ENCODE measurements around the gene OOSP4A.

The OOSP4A gene

DNA sequence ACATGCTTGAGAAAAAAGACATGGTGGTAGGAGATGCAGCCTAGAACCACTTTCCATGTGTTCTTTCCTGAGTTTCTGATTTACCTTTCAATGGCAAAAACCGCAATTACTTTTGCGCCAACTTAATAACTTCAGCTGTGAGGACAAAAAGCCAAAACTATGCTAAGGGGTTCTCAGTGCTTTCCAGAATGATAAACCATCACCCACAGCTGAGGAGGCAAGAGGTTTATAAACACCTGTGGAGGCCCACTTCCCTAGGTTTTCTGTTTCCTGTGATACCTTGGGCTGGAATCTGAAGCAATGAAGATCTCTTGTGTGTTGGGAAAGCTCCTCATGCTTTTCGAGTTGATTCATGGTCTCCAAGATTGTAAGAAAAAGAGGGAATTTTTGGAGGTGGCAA, at the start of gene OOSP4A:
Gene OOSP4A, plus strand, starts transcription at position 301 of the 400 bp plus-strand sequence. Its CDS starts 0 bp downstream, at position 301.
- no peak within 1 kb of the TSS for H3K4me3 ChIP-seq (replicated peaks; ENCODE audit: low read depth, low read length)
- TF ChIP-seq, protein P1, sequence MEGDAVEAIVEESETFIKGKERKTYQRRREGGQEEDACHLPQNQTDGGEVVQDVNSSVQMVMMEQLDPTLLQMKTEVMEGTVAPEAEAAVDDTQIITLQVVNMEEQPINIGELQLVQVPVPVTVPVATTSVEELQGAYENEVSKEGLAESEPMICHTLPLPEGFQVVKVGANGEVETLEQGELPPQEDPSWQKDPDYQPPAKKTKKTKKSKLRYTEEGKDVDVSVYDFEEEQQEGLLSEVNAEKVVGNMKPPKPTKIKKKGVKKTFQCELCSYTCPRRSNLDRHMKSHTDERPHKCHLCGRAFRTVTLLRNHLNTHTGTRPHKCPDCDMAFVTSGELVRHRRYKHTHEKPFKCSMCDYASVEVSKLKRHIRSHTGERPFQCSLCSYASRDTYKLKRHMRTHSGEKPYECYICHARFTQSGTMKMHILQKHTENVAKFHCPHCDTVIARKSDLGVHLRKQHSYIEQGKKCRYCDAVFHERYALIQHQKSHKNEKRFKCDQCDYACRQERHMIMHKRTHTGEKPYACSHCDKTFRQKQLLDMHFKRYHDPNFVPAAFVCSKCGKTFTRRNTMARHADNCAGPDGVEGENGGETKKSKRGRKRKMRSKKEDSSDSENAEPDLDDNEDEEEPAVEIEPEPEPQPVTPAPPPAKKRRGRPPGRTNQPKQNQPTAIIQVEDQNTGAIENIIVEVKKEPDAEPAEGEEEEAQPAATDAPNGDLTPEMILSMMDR (IDR thresholded peaks at IDR 0.05; ENCODE audit: low read length, missing control alignments): no peak
- DNase-seq (ENCODE audit: low read depth): no peak

DNA sequence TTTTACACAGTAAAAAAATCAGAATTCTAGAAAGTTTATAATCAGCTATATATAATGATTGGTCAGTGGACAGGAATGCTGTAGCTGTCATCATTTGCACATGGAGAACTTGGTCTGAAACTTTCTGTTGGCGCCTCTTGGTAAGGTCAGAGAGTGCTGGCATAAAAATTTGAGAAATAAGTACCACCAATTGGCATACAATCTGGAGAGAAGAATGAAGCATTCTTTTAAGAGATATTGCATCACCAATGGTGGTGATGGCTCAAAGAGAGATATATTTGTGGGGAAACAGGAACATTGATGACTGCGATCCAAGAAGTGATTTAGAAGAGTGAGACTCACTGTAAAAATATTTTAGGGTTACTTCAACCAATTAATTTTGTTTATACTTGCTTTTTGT, 45.4 kb upstream of the OOSP4A start:
- peak; percentile 62 for DNase-seq (ENCODE audit: low read depth)
- TF ChIP-seq, protein P1 (IDR thresholded peaks at IDR 0.05; ENCODE audit: low read length, missing control alignments): no peak
- no peak overlapping the region for H3K4me3 ChIP-seq (replicated peaks; ENCODE audit: low read depth, low read length)

DNA sequence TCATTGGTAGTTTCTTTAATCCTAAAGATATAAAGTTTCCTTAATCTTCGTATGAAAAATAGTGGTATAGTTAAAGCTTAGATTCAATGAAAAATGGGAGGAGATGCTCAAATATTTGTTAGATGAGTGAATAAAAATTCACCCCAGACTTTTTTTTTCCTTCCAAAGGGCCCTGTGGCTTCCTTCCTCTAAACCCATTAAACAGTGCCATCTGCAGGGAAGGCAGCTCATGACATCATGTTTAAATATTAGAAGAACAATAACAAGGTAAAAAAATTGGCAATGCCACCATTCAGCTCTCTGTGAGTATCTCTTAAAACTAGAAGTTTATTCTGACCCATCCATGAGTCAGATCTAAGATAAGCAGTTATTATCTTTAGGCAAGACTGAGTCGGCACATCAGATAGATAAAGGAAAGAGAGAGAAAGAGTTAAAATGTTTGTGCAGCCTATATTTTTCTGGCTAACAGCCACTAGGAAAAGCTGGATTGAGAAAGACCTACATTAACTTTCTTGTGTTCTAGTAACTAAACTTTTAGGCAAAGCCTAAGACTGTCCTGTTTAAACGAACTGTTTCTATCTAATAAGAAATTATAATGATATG, 44.7 kb upstream of the OOSP4A start:
- TF ChIP-seq, protein P1 (IDR thresholded peaks at IDR 0.05; ENCODE audit: low read length, missing control alignments): peak; percentile 59
- peak; percentile 75 for DNase-seq (ENCODE audit: low read depth)
- H3K4me3 ChIP-seq (replicated peaks; ENCODE audit: low read depth, low read length): no peak overlapping the region

DNA sequence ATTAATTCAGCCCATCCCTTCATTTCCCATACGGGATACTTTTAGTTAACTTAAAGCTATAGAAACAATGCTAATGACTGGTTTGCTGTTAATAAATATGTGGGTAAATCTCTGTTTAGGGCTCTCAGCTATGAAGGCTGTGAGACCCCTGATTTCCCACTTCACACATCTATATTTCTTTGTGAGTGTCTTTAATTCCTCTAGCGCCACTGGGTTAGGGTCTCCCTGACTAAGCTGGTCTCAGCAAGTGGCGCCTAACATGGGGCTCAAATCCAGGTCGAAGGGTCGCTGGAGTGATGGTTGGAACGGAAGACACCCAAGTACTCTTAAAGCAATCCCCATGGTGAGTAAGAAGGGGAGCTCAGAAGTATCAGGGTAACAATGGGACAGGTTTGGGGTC, 40.0 kb upstream of the OOSP4A start:
- no peak overlapping the region for H3K4me3 ChIP-seq (replicated peaks; ENCODE audit: low read depth, low read length)
- DNase-seq (ENCODE audit: low read depth): no peak
- TF ChIP-seq, protein P1 (IDR thresholded peaks at IDR 0.05; ENCODE audit: low read length, missing control alignments): no peak

DNA sequence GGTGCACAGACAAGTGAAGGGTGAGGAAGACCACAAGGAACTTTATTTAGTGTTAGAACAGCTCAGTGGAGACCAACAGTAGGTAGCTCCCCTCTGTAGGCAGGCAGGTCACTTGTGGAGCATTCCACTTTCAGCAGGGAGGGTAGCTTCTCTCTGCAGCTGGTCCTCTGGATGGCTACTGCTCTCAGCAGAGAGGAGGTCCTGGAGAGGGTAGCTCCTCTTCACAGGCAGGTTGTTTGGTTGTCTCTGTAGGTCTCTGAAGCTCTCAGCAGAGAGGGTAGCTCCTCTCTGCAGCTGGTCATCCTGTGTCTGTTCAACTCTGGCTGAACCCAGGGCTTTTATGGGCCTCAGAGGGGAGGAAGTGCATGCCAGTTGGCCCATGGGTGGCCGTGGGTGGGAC, 32.1 kb upstream of the OOSP4A start:
- TF ChIP-seq, protein P1 (IDR thresholded peaks at IDR 0.05; ENCODE audit: low read length, missing control alignments): no peak

DNA sequence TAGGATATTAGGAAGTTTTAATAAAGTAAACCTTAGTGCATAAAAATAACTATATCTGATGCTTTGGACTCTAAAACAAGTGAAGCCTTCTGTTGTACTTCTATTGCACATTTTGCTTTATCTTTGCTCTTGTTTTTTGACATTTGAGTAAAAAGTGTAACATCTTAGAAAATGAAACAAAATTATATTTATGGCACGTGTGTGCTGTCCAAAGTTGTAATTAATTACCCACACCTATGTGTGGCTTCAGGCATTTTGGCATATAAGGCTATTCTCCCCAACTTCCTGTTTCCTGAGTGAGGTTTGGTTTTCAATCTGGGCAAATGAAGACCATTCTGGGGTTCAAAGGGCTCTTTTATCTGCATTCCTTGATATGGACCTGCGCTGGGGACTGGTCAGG, 25.7 kb upstream of the OOSP4A start, which contains the start of gene OOSP1:
Gene OOSP1, plus strand, starts transcription at position 301 of the 400 bp plus-strand sequence. Its CDS starts 23 bp downstream, at position 324.
- no peak within 1 kb of the TSS for H3K4me3 ChIP-seq (replicated peaks; ENCODE audit: low read depth, low read length)
- DNase-seq (ENCODE audit: low read depth): no peak
- TF ChIP-seq, protein P1 (IDR thresholded peaks at IDR 0.05; ENCODE audit: low read length, missing control alignments): no peak

More for the DNA sequence above, 32.1 kb upstream of the OOSP4A start:
- DNase-seq (ENCODE audit: low read depth): no peak
- H3K4me3 ChIP-seq (replicated peaks; ENCODE audit: low read depth, low read length): no peak overlapping the region

DNA sequence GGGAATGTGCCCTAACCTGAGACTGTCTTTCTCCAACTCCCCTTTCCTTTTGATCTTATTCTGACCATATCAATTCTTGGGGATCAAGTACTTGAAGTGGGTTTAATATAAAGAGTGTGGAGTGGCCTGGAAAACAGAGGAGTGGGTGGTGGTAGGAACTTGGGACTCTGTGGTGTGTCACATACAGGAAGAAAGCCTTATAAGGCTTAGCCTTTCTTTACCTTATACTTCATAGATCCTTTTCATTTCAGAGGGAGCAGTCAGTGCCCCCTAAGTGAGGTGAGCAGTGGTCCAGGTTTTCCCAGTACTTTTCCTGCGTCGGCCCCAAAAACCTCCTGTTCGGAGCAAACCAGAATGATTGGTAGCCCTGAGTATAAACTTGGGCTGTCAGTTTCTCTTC, 25.1 kb upstream of the OOSP4A start:
- no peak for DNase-seq (ENCODE audit: low read depth)
- H3K4me3 ChIP-seq (replicated peaks; ENCODE audit: low read depth, low read length): no peak overlapping the region
- TF ChIP-seq, protein P1 (IDR thresholded peaks at IDR 0.05; ENCODE audit: low read length, missing control alignments): no peak
